B cell (primary cell): ENCODE results near the gene MDGA2. TPM values are rescaled to one million over a fixed set of nuclear protein-coding genes. Genes with fewer than 3 reads are reported as not detected.

ENCODE experiments used
- ATAC-seq: fragments of 200-7000 bp; cut with Tn5 transposase; one replicate; pipeline ENCODE4 v1.10.0; 2021; ENCODE audit warnings: low read depth, mild to moderate bottlenecking, moderate number of reproducible peaks, moderate library complexity
- CTCF ChIA-PET: fragments of 350-600 bp; sonication (Branson Sonifier 250); formaldehyde crosslinking; loops from one replicate; lab custom pipeline; 2021; ENCODE audit warnings: antibody characterized with exemption, inconsistent platforms; lab: Charles Lee
- POLR2A ChIA-PET: fragments of 350-600 bp; sonication (Branson Sonifier 250); formaldehyde crosslinking; loops from one replicate; lab custom pipeline; 2021; ENCODE audit warnings: antibody characterized with exemption; lab: Charles Lee
- DNase-seq: peaks from one replicate; pipeline ENCODE4 v3.0.0; 2013
- H2AFZ ChIP-seq: 2 replicates; pipeline ENCODE4 v1.6.1; 2012; ENCODE audit warnings: mild to moderate bottlenecking, low read depth, low read length; ENCODE audit not compliant: insufficient read depth, poor library complexity, severe bottlenecking
- H3K27ac ChIP-seq, 2 donors: 1 replicate in 1 of 2; 2 replicates in 1 of 2; pipeline ENCODE4 v1.5.1; 2012 to 2013; ENCODE audit warnings: low read length in 2 of 2, mild to moderate bottlenecking in 2 of 2, moderate library complexity in 1 of 2
- H3K27me3 ChIP-seq, 4 experiments: fragments of 200-600 bp in 1 of 4; sonication (generic) in 1 of 4; replicated peaks in 1 of 4; 1 replicate in 2 of 4; 2 replicates in 2 of 4; pipeline versions ENCODE4 v1.6.1 to v1.7.0; 2013 to 2016; ENCODE audit warnings: low read length in 3 of 4, mild to moderate bottlenecking in 2 of 4, mixed read lengths in 1 of 4, moderate library complexity in 1 of 4; ENCODE audit not compliant: insufficient read depth in 4 of 4, control insufficient read depth in 3 of 4; ENCODE audit errors: control extremely low read depth in 1 of 4
- H3K36me3 ChIP-seq, 2 experiments: replicated peaks in 1 of 2; 1 replicate in 1 of 2; 2 replicates in 1 of 2; pipeline versions ENCODE4 v1.6.1 to v1.7.1; 2013; ENCODE audit warnings: low read length in 1 of 2; ENCODE audit not compliant: insufficient read depth in 2 of 2, control insufficient read depth in 1 of 2; ENCODE audit errors: control extremely low read depth in 1 of 2, extremely low read depth in 1 of 2
- H3K4me1 ChIP-seq, 2 donors: fragments of 200-600 bp in 1 of 2; sonication (generic) in 1 of 2; 1 replicate in 1 of 2; 2 replicates in 1 of 2; pipeline versions ENCODE4 v1.5.1 to v1.6.1; 2013 to 2017; ENCODE audit warnings: low read length in 2 of 2; ENCODE audit not compliant: control insufficient read depth in 2 of 2, insufficient read depth in 2 of 2
- H3K4me2 ChIP-seq: replicated peaks from 2 replicates; pipeline ENCODE3; 2012; ENCODE audit warnings: mild to moderate bottlenecking, low read depth, low read length; ENCODE audit not compliant: poor library complexity, severe bottlenecking
- H3K4me3 ChIP-seq, 5 experiments: fragments of 200-600 bp in 1 of 5; sonication (generic) in 1 of 5; 1 replicate in 3 of 5; 2 replicates in 2 of 5; pipeline versions ENCODE4 v1.5.1 to v1.7.0; 2011 to 2016; ENCODE audit warnings: low read length in 4 of 5, mild to moderate bottlenecking in 4 of 5, low read depth in 2 of 5, control low read depth in 1 of 5, moderate library complexity in 1 of 5; ENCODE audit not compliant: insufficient read depth in 1 of 5; ENCODE audit errors: control extremely low read depth in 1 of 5, extremely low read depth in 1 of 5
- H3K79me2 ChIP-seq: fragments of 200-600 bp; sonication (generic); one replicate; pipeline ENCODE4 v1.6.0; 2016; ENCODE audit warnings: low read length; ENCODE audit not compliant: control insufficient read depth, insufficient read depth
- H3K9ac ChIP-seq: fragments of 200-600 bp; sonication (generic); 2 replicates; pipeline ENCODE4 v1.6.1; 2017; ENCODE audit warnings: mild to moderate bottlenecking, low read length, moderate library complexity
- H3K9me3 ChIP-seq, 3 donors: one replicate each; pipeline versions ENCODE4 v1.6.1 to v1.7.1; 2013; ENCODE audit warnings: low read length in 2 of 3; ENCODE audit not compliant: control insufficient read depth in 2 of 3, insufficient read depth in 1 of 3; ENCODE audit errors: control extremely low read depth in 1 of 3
- H4K20me1 ChIP-seq: 2 replicates; pipeline ENCODE4 v1.6.0; 2012; ENCODE audit warnings: mild to moderate bottlenecking, low read length; ENCODE audit not compliant: insufficient read depth, control insufficient read depth, poor library complexity, severe bottlenecking
- H3K27ac Mint-ChIP-seq: one replicate; pipeline ENCODE4 v1.8.0; 2021; ENCODE audit warnings: mixed read lengths
- H3K27me3 Mint-ChIP-seq: one replicate; pipeline ENCODE4 v1.8.0; 2021; ENCODE audit warnings: mixed read lengths
- H3K4me1 Mint-ChIP-seq: one replicate; pipeline ENCODE4 v1.8.0; 2021; ENCODE audit warnings: mixed read lengths
- H3K4me3 Mint-ChIP-seq: one replicate; pipeline ENCODE4 v1.8.0; 2021; ENCODE audit warnings: mixed read lengths
- H3K9me3 Mint-ChIP-seq: one replicate; pipeline ENCODE4 v1.8.0; 2022; ENCODE audit warnings: mixed read lengths; ENCODE audit not compliant: insufficient read depth
- EZH2 ChIP-seq: IDR thresholded peaks from 2 replicates; pipeline ENCODE4 v1.6.1; 2012; ENCODE audit warnings: borderline replicate concordance, low read depth, mild to moderate bottlenecking, moderate library complexity, low read length; ENCODE audit not compliant: insufficient read depth, poor library complexity, severe bottlenecking
- WGBS: methylation state at CpG from one replicate; pipeline ENCODE4 v1.1.5; 2013; ENCODE audit warnings: missing lambda C conversion rate; ENCODE audit not compliant: insufficient coverage; 5-methylcytosine and 5-hydroxymethylcytosine counted together
- intact Hi-C: fragments of 100-400 bp; cut with micrococcal nuclease; formaldehyde crosslinking; loops from one replicate; pipeline ENCODE4 v1.10.0; 2022
- polyA plus RNA-seq: library from polyadenylated mRNA; depleted of rRNA; stranded (reverse); fragments of >200 nt; gene quantifications from 2 replicates; pipeline ENCODE4 v1.2.3, GENCODE V29; 2012
- total RNA-seq, 2 donors: library from RNA; stranded (reverse); fragments of 120-200 nt in 1 of 2; gene quantifications; 1 replicate in 1 of 2; 2 replicates in 1 of 2; pipeline versions ENCODE4 v1.2.3 to v1.2.4, GENCODE V29; 2013 to 2022
- TF ChIP-seq, protein P1 (sequence below): fragments of 200-600 bp; IDR thresholded peaks from one replicate; pipeline ENCODE4 v1.8.0; 2022; ENCODE audit warnings: antibody characterized with exemption, mild to moderate bottlenecking

The MDGA2 gene
- total and polyA plus RNA-seq, 2 donors (not counting 1 experiment from before 2014, with no cell fraction given), result not detected

DNA sequence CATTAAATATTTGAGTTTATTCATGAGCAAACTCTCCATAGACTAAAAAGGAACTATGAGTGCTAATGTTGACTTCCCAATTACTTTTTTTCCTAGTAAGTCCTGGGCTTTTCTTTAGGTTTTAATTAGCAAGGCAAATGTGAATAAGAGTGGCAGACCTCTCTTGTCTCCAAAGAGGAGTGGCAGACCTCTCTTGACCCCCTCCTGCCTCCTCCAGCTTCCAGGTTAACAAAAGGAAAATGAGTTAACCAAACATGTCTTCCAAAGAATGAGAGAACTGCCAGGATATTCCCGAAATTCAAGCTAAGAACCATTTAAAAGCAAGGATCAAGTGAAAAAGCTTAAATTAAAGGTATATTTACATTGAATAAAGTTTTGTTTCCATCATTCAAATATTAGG is 253.2 kb downstream of the MDGA2 start:
- Histone ChIP-seq H3K79me2 (no peaks in the 10 kb centered on the region), H3K9ac (no peak overlapping the region), H4K20me1 (no peaks in the 10 kb centered on the region), H3K4me3 (no peak overlapping the region), H3K9me3 (no peaks in the 10 kb centered on the region), H3K4me2 (no peak overlapping the region), H3K36me3 (no peaks in the 10 kb centered on the region), H3K27me3 (no peaks in the 10 kb centered on the region), H2AFZ (no peak overlapping the region), H3K4me1 (no peaks in the 10 kb centered on the region), H3K27ac (no peak overlapping the region)
- ChIA-PET CTCF (no interaction called here), POLR2A (no interaction called here)
- no peaks in the 10 kb centered on the region for H3K9me3 Mint-ChIP-seq
- H3K27ac Mint-ChIP-seq, result no peak overlapping the region
- no peak for TF ChIP-seq EZH2
- TF ChIP-seq, protein P1, sequence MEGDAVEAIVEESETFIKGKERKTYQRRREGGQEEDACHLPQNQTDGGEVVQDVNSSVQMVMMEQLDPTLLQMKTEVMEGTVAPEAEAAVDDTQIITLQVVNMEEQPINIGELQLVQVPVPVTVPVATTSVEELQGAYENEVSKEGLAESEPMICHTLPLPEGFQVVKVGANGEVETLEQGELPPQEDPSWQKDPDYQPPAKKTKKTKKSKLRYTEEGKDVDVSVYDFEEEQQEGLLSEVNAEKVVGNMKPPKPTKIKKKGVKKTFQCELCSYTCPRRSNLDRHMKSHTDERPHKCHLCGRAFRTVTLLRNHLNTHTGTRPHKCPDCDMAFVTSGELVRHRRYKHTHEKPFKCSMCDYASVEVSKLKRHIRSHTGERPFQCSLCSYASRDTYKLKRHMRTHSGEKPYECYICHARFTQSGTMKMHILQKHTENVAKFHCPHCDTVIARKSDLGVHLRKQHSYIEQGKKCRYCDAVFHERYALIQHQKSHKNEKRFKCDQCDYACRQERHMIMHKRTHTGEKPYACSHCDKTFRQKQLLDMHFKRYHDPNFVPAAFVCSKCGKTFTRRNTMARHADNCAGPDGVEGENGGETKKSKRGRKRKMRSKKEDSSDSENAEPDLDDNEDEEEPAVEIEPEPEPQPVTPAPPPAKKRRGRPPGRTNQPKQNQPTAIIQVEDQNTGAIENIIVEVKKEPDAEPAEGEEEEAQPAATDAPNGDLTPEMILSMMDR, result no peak
- no peaks in the 10 kb centered on the region for H3K27me3 Mint-ChIP-seq
- H3K4me3 Mint-ChIP-seq, result no peak overlapping the region
- intact Hi-C loops, result no loop called here
- H3K4me1 Mint-ChIP-seq, result no peaks in the 10 kb centered on the region
- WGBS, result no CpG with 5 or more reads among the region's 1 CpG
- ATAC-seq, result no peak
- no peak for DNase-seq

DNA sequence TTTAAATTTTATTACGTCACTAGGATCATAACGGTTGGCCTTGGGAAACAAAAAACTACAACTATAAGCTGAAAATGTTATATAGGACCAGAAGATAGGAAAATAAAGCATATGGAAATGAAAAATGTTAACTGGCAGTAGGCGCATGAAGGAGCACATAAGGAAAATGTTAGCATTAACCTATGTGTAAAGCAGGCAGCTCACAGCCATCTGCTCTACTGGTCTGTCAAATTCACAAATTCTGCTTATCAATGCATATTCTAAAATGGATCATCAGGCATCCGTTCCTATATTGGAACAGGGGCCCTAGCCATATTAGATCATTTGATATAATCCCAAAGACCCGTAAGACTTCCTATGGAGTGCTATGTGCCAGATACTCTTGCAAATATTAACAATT is 263.9 kb downstream of the MDGA2 start:
- Mint-ChIP-seq H3K4me3 (no peak overlapping the region), H3K27me3 (no peaks in the 10 kb centered on the region), H3K27ac (no peak overlapping the region), H3K4me1 (no peaks in the 10 kb centered on the region), H3K9me3 (peaks cover 3% of the 10 kb centered on the region)
- TF ChIP-seq EZH2, result no peak
- TF ChIP-seq, protein P1, result no peak
- no peaks in the 10 kb centered on the region for H3K27me3 ChIP-seq
- 100% methylated on average over 1 of the region's 5 CpGs for WGBS
- ChIA-PET CTCF (no interaction called here), POLR2A (no interaction called here)
- ATAC-seq, result no peak
- H4K20me1 ChIP-seq, result no peaks in the 10 kb centered on the region
- H3K4me3 ChIP-seq, result no peak overlapping the region
- H3K9me3 ChIP-seq, result no peaks in the 10 kb centered on the region
- H3K4me1 ChIP-seq, result no peaks in the 10 kb centered on the region
- no peak overlapping the region for H3K4me2 ChIP-seq
- no peak for DNase-seq
- H3K79me2 ChIP-seq, result no peaks in the 10 kb centered on the region
- intact Hi-C loops, result no loop called here
- H2AFZ ChIP-seq, result no peak overlapping the region
- no peak overlapping the region for H3K27ac ChIP-seq
- H3K36me3 ChIP-seq, result no peaks in the 10 kb centered on the region
- H3K9ac ChIP-seq, result no peak overlapping the region
